NCI-H128 (cell line): ENCODE data around the gene NUP188.
A peak's percentile ranks its signal among the peaks of the same experiment; 100 is the strongest.
"Not testable (repeated sequence)": the region's sequence is repeated elsewhere in the genome, so short reads cannot be mapped to it uniquely, and the experiment has no call there.

ENCODE experiments used
- DNase-seq: peaks from one replicate; lab custom pipeline; 2025; ENCODE audit not compliant: unreplicated experiment; lab: John Stamatoyannopoulos, UW

The NUP188 gene

GRCh38 chr9:129027685-129028191 lies 80.2 kb downstream of the NUP188 start:
- peak; percentile 54 for DNase-seq

GRCh38 chr9:129028192-129028966 lies 80.9 kb downstream of the NUP188 start, which contains the start of gene SH3GLB2:
Gene SH3GLB2 (minus strand): TSS chr9:129028331. CDS start chr9:129028154, 177 bp downstream.
- DNase-seq: peak; percentile 51

- DNase-seq: no peak
These were observed 82.7 kb downstream of the NUP188 start for GRCh38 chr9:129030191-129030590.

GRCh38 chr9:129031514-129031913 lies 84.0 kb downstream of the NUP188 start:
- no peak for DNase-seq

- DNase-seq: no peak
These were observed 85.2 kb downstream of the NUP188 start for GRCh38 chr9:129032541-129033159.

DNA sequence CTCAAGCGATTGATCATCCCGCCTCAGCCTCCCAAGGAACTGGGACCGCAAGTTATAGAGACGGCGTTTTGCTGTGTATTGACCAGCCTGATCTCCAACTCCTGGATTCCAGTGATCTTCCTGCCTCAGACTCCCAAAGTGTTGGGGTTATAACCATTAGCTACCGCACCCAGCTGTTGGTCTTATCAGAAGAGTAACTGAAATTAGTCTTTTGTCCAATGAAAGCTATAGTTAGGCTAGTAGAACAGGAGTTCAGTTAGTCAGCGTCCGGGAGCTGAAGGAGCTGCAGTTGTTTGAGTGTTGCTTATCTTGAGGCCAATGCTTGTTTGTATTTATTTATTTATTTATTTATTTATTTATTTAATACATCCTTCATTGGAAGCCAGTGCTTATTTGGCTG lies 85.7 kb downstream of the NUP188 start:
- DNase-seq: no peak

GRCh38 chr9:129035838-129036237 lies 88.3 kb downstream of the NUP188 start:
- not testable (repeated sequence) for DNase-seq

DNA sequence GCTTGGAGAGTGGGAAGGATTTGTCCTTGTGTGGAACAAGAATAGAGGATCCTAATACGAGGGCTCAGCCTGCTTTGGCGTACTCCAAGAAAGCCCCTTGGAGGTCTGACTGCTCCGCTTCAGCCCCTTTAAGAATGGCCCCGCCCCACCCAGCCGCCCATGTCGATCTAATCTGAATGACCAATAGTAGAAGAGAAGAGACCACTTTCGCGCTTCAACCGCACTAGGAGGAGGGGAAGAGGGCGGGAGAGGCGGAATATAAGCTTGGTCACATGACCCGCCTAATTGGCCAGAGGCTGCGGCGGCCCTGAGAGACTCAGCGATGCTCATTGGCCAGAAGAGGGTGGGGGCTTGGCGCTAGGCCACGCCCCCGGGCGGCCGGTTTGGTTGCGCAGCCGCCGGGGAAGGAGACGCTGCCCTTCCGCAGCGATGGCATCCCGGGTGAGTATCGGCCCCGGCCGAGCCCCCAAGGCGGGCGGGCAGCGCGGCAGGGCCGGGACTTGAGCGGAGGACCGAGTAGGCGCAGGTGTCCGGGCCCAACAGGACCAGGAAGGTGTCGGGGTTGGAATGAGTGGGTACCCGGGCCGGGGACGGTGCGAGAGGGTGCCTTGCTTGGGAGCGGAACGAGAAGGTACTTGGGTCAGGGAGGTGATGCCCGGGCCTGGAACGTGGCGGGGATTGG lies 88.9 kb downstream of the NUP188 start, which contains the start of gene MIGA2:
Gene MIGA2 (plus strand): TSS at position 386 of the 682 bp plus-strand sequence. CDS start 3,969 bp downstream, outside the sequence.
- peak; percentile 97 for DNase-seq

- no peak for DNase-seq
These were observed 89.6 kb downstream of the NUP188 start for GRCh38 chr9:129036923-129037766.

- DNase-seq: no peak
These were observed 90.2 kb downstream of the NUP188 start for GRCh38 chr9:129037767-129038098.

GRCh38 chr9:129038109-129038852 lies 90.8 kb downstream of the NUP188 start:
- no peak for DNase-seq

GRCh38 chr9:129040113-129040643 lies 92.7 kb downstream of the NUP188 start:
- no peak for DNase-seq

DNA sequence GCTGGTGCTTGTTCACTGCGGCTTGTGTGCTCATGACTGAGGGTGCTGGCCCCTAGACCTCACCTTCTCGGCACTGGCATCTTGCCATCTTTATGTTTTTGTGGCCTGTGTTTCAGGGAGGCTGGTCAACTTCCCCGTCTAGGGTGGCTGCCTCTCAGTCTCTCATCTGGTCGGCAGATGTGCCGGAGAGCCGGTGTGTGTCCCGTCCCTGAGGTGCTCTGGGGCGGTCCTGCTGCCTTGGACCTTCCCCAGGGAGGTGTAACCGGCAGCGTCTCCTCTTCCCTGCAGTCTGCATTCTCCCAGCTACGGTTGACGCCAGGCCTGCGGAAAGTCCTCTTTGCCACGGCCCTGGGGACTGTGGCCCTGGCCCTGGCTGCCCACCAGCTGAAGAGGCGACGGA lies 94.5 kb downstream of the NUP188 start:
- DNase-seq: no peak

GRCh38 chr9:129052592-129052991 lies 105.1 kb downstream of the NUP188 start:
- DNase-seq: no peak

DNA sequence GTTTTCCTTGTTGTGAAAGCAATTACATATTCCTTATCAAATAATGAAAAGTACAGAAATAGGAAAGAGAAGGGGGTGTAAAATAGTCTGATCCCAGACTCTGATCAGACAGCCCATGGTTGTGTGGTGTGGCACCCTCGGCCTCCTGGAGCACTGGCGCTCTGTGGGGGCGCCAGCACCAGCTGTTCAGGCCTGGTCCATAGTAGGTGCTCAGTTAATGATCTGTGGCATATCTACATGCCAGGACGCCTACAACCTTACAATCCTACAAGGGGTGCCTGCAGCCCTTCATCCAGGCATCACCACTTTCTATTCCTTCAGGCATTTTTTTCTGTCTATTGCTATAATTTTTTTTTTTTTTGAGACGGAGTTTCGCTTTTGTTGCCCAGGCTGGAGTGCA lies 105.5 kb downstream of the NUP188 start:
- no peak for DNase-seq

DNA sequence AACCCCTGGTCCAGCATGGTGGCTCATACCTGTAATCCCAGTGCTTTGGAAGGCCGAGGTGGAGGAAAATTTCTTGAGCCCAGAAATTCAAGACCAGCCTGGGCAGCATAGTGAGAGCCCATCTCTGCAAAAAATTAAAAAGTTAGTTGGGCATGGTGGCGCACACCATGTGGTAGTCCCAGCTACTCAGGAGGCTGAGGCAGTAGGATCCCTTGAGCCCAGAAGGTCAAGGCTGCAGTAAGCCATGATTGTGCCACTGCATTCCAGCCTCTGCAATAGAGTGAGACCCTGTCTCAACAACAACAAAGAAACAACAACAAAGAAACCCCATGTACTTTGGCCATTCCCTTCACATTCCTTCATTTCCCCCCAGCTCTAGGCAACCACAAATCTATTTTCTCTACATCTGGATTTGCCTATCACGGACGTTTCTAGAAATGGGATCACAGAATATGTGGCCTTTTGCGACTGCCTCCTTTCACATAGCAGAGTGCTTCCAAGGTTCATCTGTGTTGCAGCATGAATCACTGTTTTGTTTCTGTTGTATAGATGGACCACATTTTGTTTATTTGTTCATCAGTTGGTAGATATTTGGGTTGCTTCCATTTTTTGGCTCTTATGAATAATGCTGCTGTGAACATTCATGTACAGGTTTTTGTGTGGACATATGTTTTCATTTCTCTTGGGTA lies 106.8 kb downstream of the NUP188 start:
- no peak for DNase-seq
